ENCODE results near the gene LDLRAP1.

The LDLRAP1 gene

GRCh38 chr1:25570798-25571521 is 27.6 kb downstream of the LDLRAP1 start:
- no peaks in the 10 kb centered on the region for H3K9me3 Mint-ChIP-seq
- H3K27me3 Mint-ChIP-seq: no peaks in the 10 kb centered on the region
- H3K27ac Mint-ChIP-seq: peak overlapping the region in 1 of 2 donors; percentile 67
- no peak for ATAC-seq
- peaks cover 81% of the 10 kb centered on the region for H3K4me1 Mint-ChIP-seq
- no peak overlapping the region for H3K4me3 Mint-ChIP-seq
- DNase-seq: no peak

- H3K4me3 Mint-ChIP-seq: no peak overlapping the region
- H3K4me1 Mint-ChIP-seq: peaks cover 75% of the 10 kb centered on the region
- no peak for ATAC-seq
- DNase-seq: no peak
- H3K27ac Mint-ChIP-seq: peak overlapping the region in 1 of 2 donors; percentile 67
- no peaks in the 10 kb centered on the region for H3K9me3 Mint-ChIP-seq
- no peaks in the 10 kb centered on the region for H3K27me3 Mint-ChIP-seq
Measured at GRCh38 chr1:25571522-25571970, 28.1 kb downstream of the LDLRAP1 start.

GRCh38 chr1:25572107-25572506 is 28.7 kb downstream of the LDLRAP1 start:
- ATAC-seq: no peak
- H3K9me3 Mint-ChIP-seq: no peaks in the 10 kb centered on the region
- H3K27me3 Mint-ChIP-seq: no peaks in the 10 kb centered on the region
- peaks cover 69% of the 10 kb centered on the region for H3K4me1 Mint-ChIP-seq
- no peak for DNase-seq
- no peak overlapping the region for H3K27ac Mint-ChIP-seq
- H3K4me3 Mint-ChIP-seq: no peak overlapping the region

- peak; percentile 60 for ATAC-seq
- Mint-ChIP-seq H3K4me3 (peak overlapping the region in 1 of 2 donors; percentile 9), H3K4me1 (peaks cover 61% of the 10 kb centered on the region), H3K27me3 (no peaks in the 10 kb centered on the region), H3K9me3 (no peaks in the 10 kb centered on the region), H3K27ac (peak overlapping the region; percentile 31 to 84)
- DNase-seq: peak in 1 of 2 donors; percentile 49
Measured at GRCh38 chr1:25572708-25573590, 29.5 kb downstream of the LDLRAP1 start.

- H3K27me3 Mint-ChIP-seq: no peaks in the 10 kb centered on the region
- H3K9me3 Mint-ChIP-seq: no peaks in the 10 kb centered on the region
- no peak overlapping the region for H3K27ac Mint-ChIP-seq
- DNase-seq (peak in 1 of 2 donors; percentile 4), ATAC-seq (no peak)
- H3K4me3 Mint-ChIP-seq: no peak overlapping the region
- peaks cover 55% of the 10 kb centered on the region for H3K4me1 Mint-ChIP-seq
Measured at GRCh38 chr1:25573591-25573930, 30.2 kb downstream of the LDLRAP1 start.

- ATAC-seq: no peak
- H3K27me3 Mint-ChIP-seq: no peaks in the 10 kb centered on the region
Measured at GRCh38 chr1:25573961-25574360, 30.6 kb downstream of the LDLRAP1 start.

GRCh38 chr1:25575191-25575590 is 31.8 kb downstream of the LDLRAP1 start:
- DNase-seq (no peak), ATAC-seq (no peak)
- H3K4me1 Mint-ChIP-seq: peaks cover 39% of the 10 kb centered on the region
- no peak overlapping the region for H3K4me3 Mint-ChIP-seq
- H3K27me3 Mint-ChIP-seq: no peaks in the 10 kb centered on the region
- H3K9me3 Mint-ChIP-seq: no peaks in the 10 kb centered on the region
- peak overlapping the region in 1 of 2 donors; percentile 31 for H3K27ac Mint-ChIP-seq

More at GRCh38 chr1:25573961-25574360, 30.6 kb downstream of the LDLRAP1 start:
- Mint-ChIP-seq H3K4me3 (no peak overlapping the region), H3K4me1 (peaks cover 51% of the 10 kb centered on the region), H3K9me3 (no peaks in the 10 kb centered on the region), H3K27ac (no peak overlapping the region)
- no peak for DNase-seq

- Mint-ChIP-seq H3K4me1 (peaks cover 36% of the 10 kb centered on the region), H3K9me3 (no peaks in the 10 kb centered on the region), H3K4me3 (no peak overlapping the region), H3K27me3 (no peaks in the 10 kb centered on the region), H3K27ac (peak overlapping the region in 1 of 2 donors; percentile 46)
- DNase-seq (no peak), ATAC-seq (no peak)
Measured at GRCh38 chr1:25576459-25577133, 33.2 kb downstream of the LDLRAP1 start.

GRCh38 chr1:25577134-25577920 is 33.9 kb downstream of the LDLRAP1 start:
- Mint-ChIP-seq H3K4me1 (peaks cover 28% of the 10 kb centered on the region), H3K27ac (peak overlapping the region in 1 of 2 donors; percentile 74), H3K9me3 (no peaks in the 10 kb centered on the region), H3K4me3 (no peak overlapping the region), H3K27me3 (no peaks in the 10 kb centered on the region)
- DNase-seq (no peak), ATAC-seq (no peak)

- DNase-seq: no peak
- no peak for ATAC-seq
- H3K4me1 Mint-ChIP-seq: peaks cover 13% of the 10 kb centered on the region
- no peaks in the 10 kb centered on the region for H3K27me3 Mint-ChIP-seq
- no peaks in the 10 kb centered on the region for H3K9me3 Mint-ChIP-seq
- peak overlapping the region in 1 of 2 donors; percentile 38 for H3K27ac Mint-ChIP-seq
- no peak overlapping the region for H3K4me3 Mint-ChIP-seq
Measured at GRCh38 chr1:25579292-25580252, 36.2 kb downstream of the LDLRAP1 start.

GRCh38 chr1:25580927-25581326 is 37.5 kb downstream of the LDLRAP1 start:
- H3K9me3 Mint-ChIP-seq: no peaks in the 10 kb centered on the region

GRCh38 chr1:25581764-25582163 is 38.4 kb downstream of the LDLRAP1 start:
- ATAC-seq (no peak), DNase-seq (no peak)
- H3K4me1 Mint-ChIP-seq: peaks cover 10% of the 10 kb centered on the region
- no peaks in the 10 kb centered on the region for H3K27me3 Mint-ChIP-seq
- H3K27ac Mint-ChIP-seq: no peak overlapping the region
- H3K4me3 Mint-ChIP-seq: no peak overlapping the region
- H3K9me3 Mint-ChIP-seq: no peaks in the 10 kb centered on the region

More at GRCh38 chr1:25580927-25581326, 37.5 kb downstream of the LDLRAP1 start:
- H3K27me3 Mint-ChIP-seq: no peaks in the 10 kb centered on the region
- ATAC-seq: no peak
- H3K4me1 Mint-ChIP-seq: peaks cover 10% of the 10 kb centered on the region
- no peak overlapping the region for H3K4me3 Mint-ChIP-seq
- no peak for DNase-seq
- H3K27ac Mint-ChIP-seq: peak overlapping the region; percentile 74 to 88

GRCh38 chr1:25583519-25584370 is 40.3 kb downstream of the LDLRAP1 start:
- H3K4me1 Mint-ChIP-seq: peaks cover 16% of the 10 kb centered on the region
- no peak overlapping the region for H3K27ac Mint-ChIP-seq
- H3K27me3 Mint-ChIP-seq: no peaks in the 10 kb centered on the region
- no peak overlapping the region for H3K4me3 Mint-ChIP-seq
- no peaks in the 10 kb centered on the region for H3K9me3 Mint-ChIP-seq
- ATAC-seq: no peak
- DNase-seq: no peak

All from stimulated activated naive CD8-positive, alpha-beta T cell treated with anti-CD3 and anti-CD28 coated beads, Interleukin-15, amount 100 ng/mL, for 72 hours (primary cell).